ENCODE results near the gene PRXL2B.
"Not testable (repeated sequence)": the region's sequence is repeated elsewhere in the genome, so short reads cannot be mapped to it uniquely, and the experiment has no call there.

The PRXL2B gene

GRCh38 chr1:2617971-2618470 is 31.4 kb downstream of the PRXL2B start:
- no peak for DNase-seq (ENCODE audit: low read depth)
- no peak overlapping the region for H3K4me3 ChIP-seq (ENCODE audit: low read depth, low read length)
- no peak for TF ChIP-seq CTCF (IDR thresholded peaks at IDR 0.05; ENCODE audit: low read depth, low read length, missing control alignments)
- in situ Hi-C loops (cut with HindIII; ENCODE audit: low sequenced_read_pairs) = no loop called here

- TF ChIP-seq CTCF (IDR thresholded peaks at IDR 0.05; ENCODE audit: low read depth, low read length, missing control alignments) = no peak
- DNase-seq (ENCODE audit: low read depth) = no peak
Observed at GRCh38 chr1:2623571-2624337, 37.2 kb downstream of the PRXL2B start.

GRCh38 chr1:2624735-2625300 is 38.2 kb downstream of the PRXL2B start:
- no peak overlapping the region for H3K4me3 ChIP-seq (ENCODE audit: low read depth, low read length)
- in situ Hi-C loops (cut with HindIII; ENCODE audit: low sequenced_read_pairs) = no loop called here
- no peak for TF ChIP-seq CTCF (IDR thresholded peaks at IDR 0.05; ENCODE audit: low read depth, low read length, missing control alignments)
- no peak for DNase-seq (ENCODE audit: low read depth)

More at GRCh38 chr1:2623571-2624337, 37.2 kb downstream of the PRXL2B start:
- in situ Hi-C loops (cut with HindIII; ENCODE audit: low sequenced_read_pairs) = no loop called here
- no peak overlapping the region for H3K4me3 ChIP-seq (ENCODE audit: low read depth, low read length)

DNA sequence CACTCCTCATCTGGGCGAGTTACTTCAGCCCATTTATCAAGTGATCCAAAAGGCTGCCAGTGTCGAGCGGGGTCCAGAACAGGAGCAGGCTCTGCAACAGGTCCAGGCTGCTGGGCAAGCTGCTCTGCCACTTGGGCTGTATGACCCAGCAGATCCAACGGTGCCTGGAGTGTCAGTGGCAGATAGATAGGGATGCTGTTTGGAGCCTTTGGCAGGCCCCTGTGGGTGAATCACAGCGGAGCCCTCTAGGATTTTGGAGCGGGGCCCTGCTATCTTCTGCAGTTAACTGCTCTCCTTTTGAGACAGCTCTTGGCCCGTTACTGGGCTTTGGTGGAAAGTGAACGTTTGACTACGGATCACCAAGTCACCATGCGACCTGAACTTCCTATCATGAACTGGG is 38.7 kb downstream of the PRXL2B start:
- no peak for DNase-seq (ENCODE audit: low read depth)
- no peak overlapping the region for H3K4me3 ChIP-seq (ENCODE audit: low read depth, low read length)
- in situ Hi-C loops (cut with HindIII; ENCODE audit: low sequenced_read_pairs) = no loop called here
- no peak for TF ChIP-seq CTCF (IDR thresholded peaks at IDR 0.05; ENCODE audit: low read depth, low read length, missing control alignments)

DNA sequence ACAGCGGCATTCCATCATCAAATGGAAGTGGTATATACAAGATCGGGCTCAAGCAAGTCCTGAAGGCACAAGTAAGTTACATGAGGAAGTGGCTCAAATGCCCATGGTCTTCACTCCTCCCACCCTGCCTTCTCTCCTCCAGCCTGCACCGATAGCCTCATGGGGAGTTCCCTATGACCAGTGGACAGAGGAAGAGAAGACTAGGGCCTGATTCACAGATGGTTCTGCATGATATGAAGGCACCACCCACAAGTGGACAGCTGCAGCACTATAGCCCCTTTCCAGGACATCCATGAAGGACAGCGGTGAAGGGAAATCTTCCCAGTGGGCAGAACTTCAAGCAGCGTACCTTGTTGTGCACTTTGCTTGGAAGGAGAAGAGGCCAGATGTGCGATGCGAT is 39.2 kb downstream of the PRXL2B start:
- DNase-seq (ENCODE audit: low read depth); in situ Hi-C loops (cut with HindIII; ENCODE audit: low sequenced_read_pairs); H3K4me3 ChIP-seq (ENCODE audit: low read depth, low read length): not testable (repeated sequence)

DNA sequence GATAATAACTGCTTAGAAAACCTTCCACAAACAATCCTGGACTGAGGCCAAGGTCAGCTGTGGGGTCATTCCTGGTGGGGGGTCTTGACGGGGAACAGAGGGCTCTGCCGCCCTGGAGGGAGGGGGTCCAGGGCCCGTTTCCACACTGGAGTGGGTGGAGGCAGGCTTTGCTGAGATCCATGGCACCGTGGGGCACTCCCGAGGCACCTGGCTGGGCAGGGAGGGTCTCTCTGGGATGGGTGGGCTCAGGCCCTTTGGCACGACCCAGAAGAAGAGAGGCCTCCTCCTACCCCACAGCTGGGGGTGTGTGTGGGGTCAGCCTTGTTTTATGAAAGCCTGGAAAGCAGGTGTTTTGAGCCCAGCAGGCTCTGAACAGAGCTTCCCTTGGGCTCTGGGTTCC is 41.2 kb downstream of the PRXL2B start:
- no peak for DNase-seq (ENCODE audit: low read depth)
- no peak overlapping the region for H3K4me3 ChIP-seq (ENCODE audit: low read depth, low read length)
- in situ Hi-C loops (cut with HindIII; ENCODE audit: low sequenced_read_pairs) = no loop called here
- no peak for TF ChIP-seq CTCF (IDR thresholded peaks at IDR 0.05; ENCODE audit: low read depth, low read length, missing control alignments)

Data from astrocyte of the cerebellum (primary cell).